ENCODE data around the gene USP6NL. TPM values are rescaled to one million over a fixed set of nuclear protein-coding genes. Genes with fewer than 3 reads are reported as not detected.
"Not testable (repeated sequence)": the region's sequence is repeated elsewhere in the genome, so short reads cannot be mapped to it uniquely, and the experiment has no call there.

Gene USP6NL
- total RNA-seq, 2 donors from 2014 or later, result 11.2 to 18.4 TPM

GRCh38 chr10:11505639-11506038 lies 105.8 kb downstream of the USP6NL start:
- no peak for DNase-seq (ENCODE audit: low spot score)
- intact Hi-C loops (cut with DNase I), result no loop called here

- intact Hi-C loops (cut with DNase I), result no loop called here
- no peak for DNase-seq (ENCODE audit: low spot score)
Measured at GRCh38 chr10:11504566-11505285, 106.7 kb downstream of the USP6NL start.

DNA sequence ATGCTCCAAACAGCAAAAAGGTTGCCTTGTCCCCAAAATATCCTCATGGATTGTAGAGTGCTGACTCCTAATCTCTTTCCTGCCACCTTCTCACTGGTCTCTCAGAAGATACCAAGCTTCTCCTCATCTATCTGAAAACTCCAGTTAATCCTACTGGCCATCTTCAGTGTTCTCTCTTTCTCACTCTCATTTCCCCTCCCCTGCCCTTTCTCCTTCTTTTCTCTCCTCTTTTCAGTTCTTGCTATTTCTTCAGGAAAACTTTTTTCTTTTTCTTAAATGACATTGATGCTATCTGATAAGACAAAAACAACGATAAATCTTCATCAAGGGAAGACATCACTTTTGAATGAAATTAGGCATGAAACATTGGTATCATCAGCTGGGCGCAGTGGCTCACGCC lies 109.8 kb downstream of the USP6NL start:
- intact Hi-C loops (cut with DNase I), result no loop called here

GRCh38 chr10:11499425-11500071 lies 111.9 kb downstream of the USP6NL start:
- intact Hi-C loops (cut with DNase I), result no loop called here

More for the DNA sequence above, 109.8 kb downstream of the USP6NL start:
- DNase-seq (ENCODE audit: low spot score), result no peak

GRCh38 chr10:11498399-11498798 lies 113.1 kb downstream of the USP6NL start:
- no peak for DNase-seq (ENCODE audit: low spot score)
- intact Hi-C loops (cut with DNase I), result no loop called here

More at GRCh38 chr10:11499425-11500071, 111.9 kb downstream of the USP6NL start:
- no peak for DNase-seq (ENCODE audit: low spot score)

DNA sequence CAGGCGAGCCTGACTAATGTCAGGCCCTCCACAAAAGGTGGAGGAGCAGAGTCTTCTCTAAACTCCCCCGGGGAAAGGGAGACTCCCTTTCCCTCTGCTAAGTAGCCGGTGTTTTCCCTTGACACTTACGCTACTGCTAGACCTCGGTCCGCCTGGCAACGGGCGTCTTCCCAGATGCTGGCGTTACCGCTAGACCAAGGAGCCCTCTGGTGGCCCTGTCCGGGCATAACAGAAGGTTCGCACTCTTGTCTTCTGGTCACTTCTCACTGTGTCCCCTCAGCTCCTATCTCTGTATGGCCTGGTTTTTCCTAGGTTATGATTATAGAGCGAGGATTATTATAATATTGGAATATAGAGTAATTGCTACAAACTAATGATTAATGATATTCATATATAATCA lies 116.5 kb downstream of the USP6NL start:
- DNase-seq (ENCODE audit: low spot score); intact Hi-C loops (cut with DNase I): not testable (repeated sequence)

GRCh38 chr10:11493646-11494045 lies 117.8 kb downstream of the USP6NL start:
- intact Hi-C loops (cut with DNase I), result no loop called here
- no peak for DNase-seq (ENCODE audit: low spot score)

- DNase-seq (ENCODE audit: low spot score), result no peak
- intact Hi-C loops (cut with DNase I), result no loop called here
Measured at GRCh38 chr10:11491087-11491486, 120.4 kb downstream of the USP6NL start.

- DNase-seq (ENCODE audit: low spot score), result no peak
- intact Hi-C loops (cut with DNase I), result no loop called here
Measured at GRCh38 chr10:11489591-11489990, 121.9 kb downstream of the USP6NL start.

GRCh38 chr10:11488126-11488525 lies 123.3 kb downstream of the USP6NL start:
- DNase-seq (ENCODE audit: low spot score), result no peak
- intact Hi-C loops (cut with DNase I), result no loop called here

- no peak for DNase-seq (ENCODE audit: low spot score)
- intact Hi-C loops (cut with DNase I), result no loop called here
Measured at GRCh38 chr10:11483201-11484148, 128.0 kb downstream of the USP6NL start.

GRCh38 chr10:11482306-11482705 lies 129.1 kb downstream of the USP6NL start:
- intact Hi-C loops (cut with DNase I), result no loop called here

GRCh38 chr10:11480687-11481086 lies 130.8 kb downstream of the USP6NL start:
- intact Hi-C loops (cut with DNase I), result no loop called here
- no peak for DNase-seq (ENCODE audit: low spot score)

More at GRCh38 chr10:11482306-11482705, 129.1 kb downstream of the USP6NL start:
- DNase-seq (ENCODE audit: low spot score), result no peak

- intact Hi-C loops (cut with DNase I), result no loop called here
- no peak for DNase-seq (ENCODE audit: low spot score)
Measured at GRCh38 chr10:11479300-11479699, 132.2 kb downstream of the USP6NL start.

- intact Hi-C loops (cut with DNase I), result no loop called here
- no peak for DNase-seq (ENCODE audit: low spot score)
Measured at GRCh38 chr10:11478807-11479206, 132.6 kb downstream of the USP6NL start.

- DNase-seq (ENCODE audit: low spot score), result no peak
- intact Hi-C loops (cut with DNase I), result no loop called here
Measured at GRCh38 chr10:11475831-11476434, 135.5 kb downstream of the USP6NL start.

DNA sequence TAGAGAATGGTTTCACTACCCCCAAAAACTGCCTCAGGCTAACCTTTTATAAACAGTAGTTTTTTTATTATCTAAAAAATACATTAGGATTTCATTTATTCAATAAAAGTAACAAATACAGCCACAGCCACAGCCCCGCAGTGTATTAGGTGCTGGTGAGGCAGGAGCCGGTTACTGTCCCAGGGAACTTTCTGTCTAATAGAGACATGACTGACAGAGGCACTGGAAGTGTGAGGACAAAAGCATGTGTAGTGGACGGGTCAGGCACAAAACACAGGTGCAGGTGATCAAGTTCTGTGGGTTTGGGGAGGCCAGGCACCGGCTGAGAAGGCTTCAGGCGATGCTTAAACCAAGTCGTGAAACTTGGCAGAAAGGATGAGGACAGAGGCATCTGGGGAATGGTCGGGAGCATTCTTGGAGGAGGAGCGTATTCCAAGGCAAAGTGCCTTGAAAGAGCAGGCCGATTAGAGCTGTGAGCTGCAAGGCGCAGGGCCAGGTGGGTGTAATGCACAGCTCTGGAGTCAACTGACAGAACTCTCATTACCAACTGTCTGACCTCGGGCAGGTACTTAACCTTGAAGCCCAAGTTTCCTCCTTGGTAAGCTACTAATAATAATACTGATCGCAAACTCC lies 138.2 kb downstream of the USP6NL start:
- intact Hi-C loops (cut with DNase I), result no loop called here
- DNase-seq (ENCODE audit: low spot score), result no peak

GRCh38 chr10:11472158-11472753 lies 139.2 kb downstream of the USP6NL start:
- intact Hi-C loops (cut with DNase I), result no loop called here
- DNase-seq (ENCODE audit: low spot score), result no peak
